HepG2 (cell line): ENCODE results near the gene COL4A2.

Experiments used
- KDM4B ChIP-seq: sonication (generic); formaldehyde crosslinking; IDR thresholded peaks from 2 replicates; pipeline ENCODE4 v1.4.0; 2020; ENCODE audit warnings: missing genetic modification reagents
- KMT2A ChIP-seq: sonication (generic); formaldehyde crosslinking; IDR thresholded peaks from 2 replicates; pipeline ENCODE4 v1.4.0; 2020; ENCODE audit warnings: missing genetic modification reagents
- MED1 ChIP-seq: sonication (generic); formaldehyde crosslinking; IDR thresholded peaks from 2 replicates; pipeline ENCODE4 v1.4.0; 2020; ENCODE audit warnings: missing genetic modification reagents
- MED13 ChIP-seq: sonication (generic); formaldehyde crosslinking; IDR thresholded peaks from 2 replicates; pipeline ENCODE4 v1.5.0; 2020; ENCODE audit warnings: missing genetic modification reagents
- POLR2A ChIP-seq, 2 experiments: IDR thresholded peaks; 2 replicates each; pipeline ENCODE4 v1.6.1; 2011; ENCODE audit warnings: low read depth in 2 of 2, low read length in 2 of 2, mild to moderate bottlenecking in 1 of 2, moderate library complexity in 1 of 2; ENCODE audit not compliant: insufficient read depth in 1 of 2
- RAD21 ChIP-seq: fragments of 450-650 bp; formaldehyde crosslinking; IDR thresholded peaks from 2 replicates; pipeline ENCODE4 v1.5.0; 2020; ENCODE audit warnings: mild to moderate bottlenecking
- TARDBP ChIP-seq: sonication (generic); formaldehyde crosslinking; IDR thresholded peaks from 2 replicates; pipeline ENCODE4 v1.8.0; 2022; ENCODE audit warnings: mild to moderate bottlenecking, missing genetic modification reagents

GRCh38 chr13:110498327-110498726 is 191.2 kb downstream of the COL4A2 start:
- TF ChIP-seq MED1 (CRISPR knock-in tag) (no peak), KMT2A (CRISPR knock-in tag) (no peak), RAD21 (CRISPR knock-in tag) (no peak), MED13 (CRISPR knock-in tag) (no peak), TARDBP (no peak), POLR2A (IDR thresholded peaks at IDR 0.05; ENCODE audit: insufficient read depth in 1 of 2, low read depth in 2 of 2, low read length in 2 of 2) (no peak), KDM4B (CRISPR knock-in tag) (no peak)
